DND-41 (cell line): ENCODE data around the gene TECPR2.

Experiments used
- ATAC-seq: fragments of 200-7000 bp; cut with Tn5 transposase; 3 replicates; pipeline ENCODE4 v1.9.1; 2021; ENCODE audit warnings: low read depth; ENCODE audit not compliant: insufficient read depth
- DNase-seq: peaks from one replicate; pipeline ENCODE4 v3.0.0-alpha.2; 2020
- H2AFZ ChIP-seq: 2 replicates; pipeline ENCODE4 v1.6.0; 2012; ENCODE audit warnings: low read depth, low read length
- H3K27ac ChIP-seq: 2 replicates; pipeline ENCODE4 v1.5.1; 2012; ENCODE audit warnings: low read length, inconsistent platforms
- H3K27me3 ChIP-seq: fragments of 200-600 bp; sonication (generic); 2 replicates; pipeline ENCODE4 v1.6.0; 2012; ENCODE audit warnings: low read length, mild to moderate bottlenecking, inconsistent platforms; ENCODE audit not compliant: insufficient read depth, poor library complexity
- H3K36me3 ChIP-seq: 2 replicates; pipeline ENCODE4 v1.5.1; 2012; ENCODE audit warnings: low read length, inconsistent platforms; ENCODE audit not compliant: insufficient read depth
- H3K4me1 ChIP-seq: 2 replicates; pipeline ENCODE4 v1.5.1; 2012; ENCODE audit warnings: mild to moderate bottlenecking, low read length; ENCODE audit not compliant: insufficient read depth
- H3K4me2 ChIP-seq: 2 replicates; pipeline ENCODE4 v1.6.0; 2012; ENCODE audit warnings: mild to moderate bottlenecking, moderate library complexity, low read length, inconsistent platforms; ENCODE audit not compliant: insufficient read depth
- H3K4me3 ChIP-seq, 2 experiments: fragments of 200-600 bp in 1 of 2; shearing (Covaris generic) in 1 of 2; 2 replicates each; pipeline ENCODE4 v1.5.1; 2012 to 2016; ENCODE audit warnings: inconsistent platforms in 2 of 2, low read length in 2 of 2, mild to moderate bottlenecking in 2 of 2, low read depth in 1 of 2, moderate library complexity in 1 of 2
- H3K79me2 ChIP-seq: 2 replicates; pipeline ENCODE4 v1.6.0; 2012; ENCODE audit warnings: low read length, inconsistent platforms; ENCODE audit not compliant: insufficient read depth
- H3K9ac ChIP-seq: 2 replicates; pipeline ENCODE4 v1.6.0; 2012; ENCODE audit warnings: low read depth, mild to moderate bottlenecking, inconsistent platforms, low read length, moderate library complexity
- H3K9me3 ChIP-seq: 2 replicates; pipeline ENCODE4 v1.5.1; 2012; ENCODE audit warnings: low read length, moderate library complexity, mild to moderate bottlenecking, inconsistent platforms; ENCODE audit not compliant: insufficient read depth, severe bottlenecking
- H4K20me1 ChIP-seq: 2 replicates; pipeline ENCODE4 v1.6.0; 2012; ENCODE audit warnings: low read length; ENCODE audit not compliant: insufficient read depth
- EZH2 ChIP-seq: IDR thresholded peaks from 3 replicates; pipeline ENCODE4 v1.6.1; 2012; ENCODE audit warnings: borderline replicate concordance, low read depth, mild to moderate bottlenecking, moderate library complexity, low read length, inconsistent platforms; ENCODE audit not compliant: severe bottlenecking
- TF ChIP-seq, protein P1 (sequence below): IDR thresholded peaks from 2 replicates; pipeline ENCODE4 v1.5.1; 2012; ENCODE audit warnings: borderline replicate concordance, low read length, moderate library complexity, mild to moderate bottlenecking; ENCODE audit not compliant: poor library complexity, severe bottlenecking; ENCODE audit errors: extremely low read depth

TECPR2 gene

DNA sequence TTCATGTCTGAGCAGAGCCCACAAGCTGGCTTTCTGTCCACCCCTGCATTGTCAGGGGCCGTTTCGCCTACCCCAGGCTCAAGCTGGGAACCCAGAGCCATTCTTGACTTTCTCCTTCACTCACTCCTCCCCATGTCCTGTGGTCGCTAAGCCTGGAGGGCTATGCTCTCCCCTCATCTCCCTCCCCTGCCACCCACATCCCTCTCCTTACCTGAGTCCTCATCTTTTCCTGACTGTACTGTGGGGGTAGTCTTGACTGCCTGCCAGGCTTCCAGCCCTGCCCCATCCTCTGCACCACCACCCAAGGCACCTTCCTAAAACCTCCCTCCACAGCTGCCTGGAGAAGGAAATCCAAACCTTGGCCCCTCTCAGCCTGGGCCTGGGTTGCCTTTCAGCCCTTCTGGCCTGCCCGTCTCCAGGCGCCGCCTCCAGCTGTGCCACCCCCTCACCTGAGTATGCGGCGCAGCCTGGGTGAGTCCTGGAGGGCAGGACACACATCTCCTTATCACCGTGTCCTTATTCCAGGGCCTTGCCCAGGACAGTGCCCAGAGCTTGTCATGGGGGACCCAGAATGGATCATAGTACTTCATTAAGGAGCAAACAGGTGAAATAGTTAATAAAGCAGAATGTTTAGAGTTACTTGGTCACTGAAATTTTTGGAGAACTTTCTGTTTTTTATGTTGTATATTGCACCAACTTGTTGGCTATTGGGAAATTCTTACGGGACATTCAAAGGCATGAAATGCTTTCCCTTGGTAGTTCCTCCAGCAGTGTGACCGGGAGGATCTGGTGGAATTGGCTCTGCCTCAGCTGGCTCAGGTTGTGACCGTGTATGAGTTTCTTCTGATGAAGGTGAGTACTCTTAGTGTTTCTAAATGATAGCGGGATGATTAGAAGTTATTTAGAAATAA, 28.7 kb upstream of the TECPR2 start:
- no peak overlapping the region for H3K9ac ChIP-seq
- H3K4me2 ChIP-seq: no peak overlapping the region
- no peak overlapping the region for H3K4me3 ChIP-seq
- H4K20me1 ChIP-seq: no peaks in the 10 kb centered on the region
- TF ChIP-seq, protein P1, sequence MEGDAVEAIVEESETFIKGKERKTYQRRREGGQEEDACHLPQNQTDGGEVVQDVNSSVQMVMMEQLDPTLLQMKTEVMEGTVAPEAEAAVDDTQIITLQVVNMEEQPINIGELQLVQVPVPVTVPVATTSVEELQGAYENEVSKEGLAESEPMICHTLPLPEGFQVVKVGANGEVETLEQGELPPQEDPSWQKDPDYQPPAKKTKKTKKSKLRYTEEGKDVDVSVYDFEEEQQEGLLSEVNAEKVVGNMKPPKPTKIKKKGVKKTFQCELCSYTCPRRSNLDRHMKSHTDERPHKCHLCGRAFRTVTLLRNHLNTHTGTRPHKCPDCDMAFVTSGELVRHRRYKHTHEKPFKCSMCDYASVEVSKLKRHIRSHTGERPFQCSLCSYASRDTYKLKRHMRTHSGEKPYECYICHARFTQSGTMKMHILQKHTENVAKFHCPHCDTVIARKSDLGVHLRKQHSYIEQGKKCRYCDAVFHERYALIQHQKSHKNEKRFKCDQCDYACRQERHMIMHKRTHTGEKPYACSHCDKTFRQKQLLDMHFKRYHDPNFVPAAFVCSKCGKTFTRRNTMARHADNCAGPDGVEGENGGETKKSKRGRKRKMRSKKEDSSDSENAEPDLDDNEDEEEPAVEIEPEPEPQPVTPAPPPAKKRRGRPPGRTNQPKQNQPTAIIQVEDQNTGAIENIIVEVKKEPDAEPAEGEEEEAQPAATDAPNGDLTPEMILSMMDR: no peak
- no peak for TF ChIP-seq EZH2
- H3K36me3 ChIP-seq: peaks cover 53% of the 10 kb centered on the region
- H3K27me3 ChIP-seq: no peaks in the 10 kb centered on the region
- ATAC-seq (no peak), DNase-seq (no peak)
- no peaks in the 10 kb centered on the region for H3K4me1 ChIP-seq
- no peaks in the 10 kb centered on the region for H3K9me3 ChIP-seq
- no peak overlapping the region for H2AFZ ChIP-seq
- no peak overlapping the region for H3K27ac ChIP-seq
- H3K79me2 ChIP-seq: no peaks in the 10 kb centered on the region

DNA sequence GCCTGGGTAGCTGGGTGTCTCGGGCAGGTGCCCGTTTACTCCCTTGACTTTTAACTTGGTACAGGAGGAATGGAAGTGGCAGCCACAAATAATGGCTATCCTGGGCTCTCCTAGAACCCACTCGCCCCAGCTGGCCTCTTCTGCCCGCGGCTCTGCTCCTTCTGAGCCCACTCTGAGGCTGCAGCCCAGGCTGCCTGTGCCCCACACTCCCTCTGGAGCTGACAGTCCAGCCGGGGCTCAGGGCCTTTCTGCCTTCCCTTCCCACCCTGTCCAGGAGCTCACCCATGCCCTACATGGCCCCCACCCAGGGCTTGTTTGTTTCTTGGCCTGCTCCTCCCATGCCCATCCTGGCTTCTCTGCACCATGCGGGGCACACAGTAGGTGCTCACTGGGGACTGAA, 27.6 kb upstream of the TECPR2 start:
- Histone ChIP-seq H4K20me1 (no peaks in the 10 kb centered on the region), H3K9me3 (no peaks in the 10 kb centered on the region), H3K9ac (no peak overlapping the region), H3K79me2 (no peaks in the 10 kb centered on the region), H2AFZ (no peak overlapping the region), H3K36me3 (peaks cover 55% of the 10 kb centered on the region), H3K4me1 (no peaks in the 10 kb centered on the region), H3K4me3 (no peak overlapping the region), H3K4me2 (no peak overlapping the region), H3K27me3 (no peaks in the 10 kb centered on the region), H3K27ac (no peak overlapping the region)
- DNase-seq: no peak
- ATAC-seq: no peak
- TF ChIP-seq, protein P1: no peak
- no peak for TF ChIP-seq EZH2

DNA sequence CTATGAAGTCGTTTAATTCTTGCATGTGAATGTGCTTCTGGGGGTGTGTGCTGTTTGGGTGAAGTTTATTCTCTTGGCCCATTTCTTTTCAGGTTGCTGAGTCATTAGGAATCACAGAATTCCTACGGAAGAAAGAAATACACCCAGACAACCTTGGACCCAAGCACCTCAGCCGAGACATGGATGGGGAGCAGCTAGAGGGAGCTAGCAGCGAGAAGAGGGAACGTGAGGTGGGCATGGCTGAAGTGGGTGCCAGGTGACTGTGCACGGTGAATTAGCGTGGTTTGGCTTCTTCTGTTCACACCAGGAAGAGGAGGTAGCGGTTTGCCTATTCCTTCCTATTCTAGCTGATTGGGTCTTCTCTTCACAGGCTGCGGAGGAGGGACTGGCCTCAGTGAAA, 24.0 kb upstream of the TECPR2 start:
- H3K36me3 ChIP-seq: peaks cover 66% of the 10 kb centered on the region
- no peak for DNase-seq
- no peaks in the 10 kb centered on the region for H3K79me2 ChIP-seq
- no peaks in the 10 kb centered on the region for H3K4me1 ChIP-seq
- H3K9me3 ChIP-seq: no peaks in the 10 kb centered on the region
- H3K27ac ChIP-seq: no peak overlapping the region
- no peak overlapping the region for H3K9ac ChIP-seq
- no peak overlapping the region for H3K4me2 ChIP-seq
- TF ChIP-seq, protein P1: no peak
- TF ChIP-seq EZH2: no peak
- H2AFZ ChIP-seq: no peak overlapping the region
- no peaks in the 10 kb centered on the region for H3K27me3 ChIP-seq
- ATAC-seq: no peak
- H3K4me3 ChIP-seq: no peak overlapping the region
- no peaks in the 10 kb centered on the region for H4K20me1 ChIP-seq
